Right renal cortex interstitium (tissue), 3 donors: ENCODE measurements around the gene C16orf92. TPM values are rescaled to one million over a fixed set of nuclear protein-coding genes. Genes with fewer than 3 reads are reported as not detected.

Experiments
- polyA plus RNA-seq, 3 donors: library from polyadenylated mRNA; unstranded; fragments of 120-200 nt; gene quantifications; one replicate each; pipeline ENCODE4 v1.2.1, GENCODE V29; 2013; ENCODE audit not compliant: insufficient read length in 3 of 3

Gene C16orf92
- polyA plus RNA-seq, 3 donors = not detected

Other genes starting within 250 kb of the C16orf92 start
- gene ZG16, start 244.9 kb upstream of the C16orf92 start, polyA plus RNA-seq = under 1 TPM in 1 of 3 donors, not detected in 2; 0.06 TPM
- 10 to 100 TPM; 67.5 to 70.9 (median 68.8) TPM for gene KIF22, start 232.4 kb upstream of the C16orf92 start, polyA plus RNA-seq
- 100 to 1,000 TPM; 273 to 320 (median 302) TPM for gene MAZ, start 216.7 kb upstream of the C16orf92 start, polyA plus RNA-seq
- 10 to 100 TPM in 1 of 3 donors, 1 to 10 TPM in 2; 6.5 to 12.4 (median 8.4) TPM for gene PRRT2, start 211.0 kb upstream of the C16orf92 start, polyA plus RNA-seq
- gene PAGR1, start 207.0 kb upstream of the C16orf92 start, polyA plus RNA-seq = 10 to 100 TPM; 28.0 to 30.5 (median 29.7) TPM
- 10 to 100 TPM; 18.1 to 22.6 (median 20.0) TPM for gene MVP, start 202.7 kb upstream of the C16orf92 start, polyA plus RNA-seq
- 100 to 1,000 TPM in 1 of 3 donors, 10 to 100 TPM in 2; 85.9 to 102 (median 89.9) TPM for gene CDIPT, start 160.0 kb upstream of the C16orf92 start, polyA plus RNA-seq
- 10 to 100 TPM in 1 of 3 donors, 1 to 10 TPM in 2; 9.0 to 10.8 (median 9.5) TPM for gene SEZ6L2, start 123.6 kb upstream of the C16orf92 start, polyA plus RNA-seq
- gene ASPHD1, start 122.7 kb upstream of the C16orf92 start, polyA plus RNA-seq = under 1 TPM; 0.52 to 0.87 (median 0.54) TPM
- gene KCTD13, start 97.0 kb upstream of the C16orf92 start, polyA plus RNA-seq = 10 to 100 TPM; 13.8 to 15.7 (median 14.2) TPM
- gene TMEM219, start 61.1 kb upstream of the C16orf92 start, polyA plus RNA-seq = 100 to 1,000 TPM in 1 of 3 donors, 10 to 100 TPM in 2; 93.1 to 107 (median 96.3) TPM
- gene TAOK2, start 49.3 kb upstream of the C16orf92 start, polyA plus RNA-seq = 10 to 100 TPM; 33.6 to 36.9 (median 36.4) TPM
- gene HIRIP3, start 27.6 kb upstream of the C16orf92 start, polyA plus RNA-seq = 10 to 100 TPM; 16.2 to 18.8 (median 18.0) TPM
- 10 to 100 TPM; 34.5 to 37.9 (median 36.7) TPM for gene INO80E, start 27.0 kb upstream of the C16orf92 start, polyA plus RNA-seq
- gene DOC2A, start 12.2 kb upstream of the C16orf92 start, polyA plus RNA-seq = 1 to 10 TPM; 1.6 to 2.3 (median 1.7) TPM
- under 1 TPM; 0.60 to 0.93 (median 0.90) TPM for gene TLCD3B, start 8.1 kb downstream of the C16orf92 start, polyA plus RNA-seq
- 100 to 1,000 TPM; 451 to 496 (median 456) TPM for gene ALDOA, start 42.6 kb downstream of the C16orf92 start, polyA plus RNA-seq
- 10 to 100 TPM; 80.0 to 95.1 (median 92.9) TPM for gene PPP4C, start 52.8 kb downstream of the C16orf92 start, polyA plus RNA-seq
- gene TBX6, start 68.7 kb downstream of the C16orf92 start, polyA plus RNA-seq = under 1 TPM; 0.65 to 0.88 (median 0.79) TPM
- 10 to 100 TPM; 41.4 to 49.2 (median 42.2) TPM for gene YPEL3, start 73.0 kb downstream of the C16orf92 start, polyA plus RNA-seq
- gene GDPD3, start 90.3 kb downstream of the C16orf92 start, polyA plus RNA-seq = 1 to 10 TPM; 8.5 to 9.9 (median 9.8) TPM
- 10 to 100 TPM; 71.4 to 92.7 (median 84.1) TPM for gene MAPK3, start 100.0 kb downstream of the C16orf92 start, polyA plus RNA-seq
- 1 to 10 TPM; 7.2 to 9.9 (median 9.3) TPM for gene CORO1A, start 160.4 kb downstream of the C16orf92 start, polyA plus RNA-seq
- 10 to 100 TPM; 24.1 to 27.7 (median 26.4) TPM for gene BOLA2B, start 170.5 kb downstream of the C16orf92 start, polyA plus RNA-seq
- gene SLX1A, start 170.7 kb downstream of the C16orf92 start, polyA plus RNA-seq = 10 to 100 TPM; 14.8 to 17.2 (median 16.3) TPM
- 10 to 100 TPM in 2 of 3 donors, 1 to 10 TPM in 1; 2.2 to 13.9 (median 11.9) TPM for gene SULT1A3, start 176.1 kb downstream of the C16orf92 start, polyA plus RNA-seq
- gene NPIPB13, start 225.3 kb downstream of the C16orf92 start, polyA plus RNA-seq = 1 to 10 TPM; 3.8 to 5.6 (median 5.3) TPM